Inflammatory macrophage treated with lipopolysaccharide for 1 hour (primary cell): Measurements from ENCODE around the gene ALKBH1.
"Not testable (repeated sequence)": the region's sequence is repeated elsewhere in the genome, so short reads cannot be mapped to it uniquely, and the experiment has no call there.

ENCODE experiments used
- DNase-seq, 2 donors: peaks; one replicate each; pipeline ENCODE4 v3.0.0-alpha.2; 2020 to 2022

Gene ALKBH1

DNA sequence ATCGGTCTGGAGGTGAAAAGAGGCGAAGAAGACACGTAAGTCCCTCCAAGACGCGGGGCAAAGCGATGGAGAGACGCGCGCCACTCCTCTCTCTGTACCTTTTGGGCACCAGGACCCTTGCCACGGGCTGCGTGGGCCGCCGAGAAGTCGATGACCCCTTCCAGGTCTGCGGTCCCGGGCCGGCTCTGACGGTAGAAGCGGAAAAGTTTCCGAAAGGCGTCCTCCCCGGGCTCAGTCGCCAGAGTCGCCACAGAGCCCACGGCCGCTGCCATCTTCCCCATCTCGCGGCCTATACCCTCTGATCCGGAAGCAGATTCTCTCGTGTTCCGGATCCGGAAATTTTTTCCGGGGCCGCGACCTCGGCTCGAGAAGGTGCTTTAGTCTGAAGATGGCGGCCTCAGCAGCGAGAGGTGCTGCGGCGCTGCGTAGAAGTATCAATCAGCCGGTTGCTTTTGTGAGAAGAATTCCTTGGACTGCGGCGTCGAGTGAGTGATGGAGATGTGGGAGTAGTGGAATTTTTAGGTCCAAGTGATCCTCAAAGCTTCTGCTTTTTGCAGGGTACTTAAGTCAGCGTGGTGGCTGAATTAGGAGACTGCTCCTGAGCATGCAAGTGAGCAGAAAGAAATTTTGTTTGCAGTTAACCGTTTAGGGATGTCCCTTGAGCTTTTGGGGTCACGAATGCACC lies at the start of gene ALKBH1, which contains the start of gene SLIRP:
Gene ALKBH1, minus strand, starts transcription at position 300 of the 685 bp plus-strand sequence. Its CDS starts 19 bp downstream, at position 281.
Gene SLIRP, plus strand, starts transcription at position 380 of the 685 bp plus-strand sequence. Its CDS starts 9 bp downstream, at position 389.
- DNase-seq: peak; percentile 81 to 93

DNA sequence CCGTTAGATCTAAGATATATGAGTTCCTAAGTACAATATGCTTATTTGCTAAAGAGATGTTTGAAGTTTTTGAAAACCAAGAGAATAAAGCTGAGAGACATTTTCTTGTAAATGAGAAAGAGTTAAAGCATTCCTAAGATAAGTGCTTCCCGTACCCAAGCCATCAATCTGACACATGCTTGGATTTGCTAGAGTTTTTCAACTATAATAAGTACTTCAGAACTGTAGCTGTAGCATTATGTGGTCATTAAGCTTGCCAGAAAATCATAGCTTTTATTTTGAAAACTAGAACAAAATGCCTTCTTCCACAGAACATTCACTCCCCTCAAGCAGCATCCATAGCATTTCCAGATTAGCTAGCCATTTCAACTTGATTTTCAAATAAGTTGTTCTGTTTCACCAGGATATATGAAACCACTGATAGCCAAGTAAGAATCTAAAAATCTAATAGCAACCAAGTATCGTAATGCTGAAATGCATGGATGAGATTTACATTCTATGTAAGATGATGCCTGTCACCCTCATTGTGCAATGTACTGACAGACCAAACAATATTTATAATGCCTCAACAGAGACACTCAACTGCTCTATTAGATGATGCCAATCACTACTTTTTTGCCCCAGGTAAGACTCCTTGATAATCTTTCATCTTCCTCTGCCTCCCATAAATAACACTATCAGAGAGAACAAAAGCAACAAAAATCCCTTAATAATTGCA lies 45.1 kb upstream of the ALKBH1 start:
- DNase-seq: no peak

DNA sequence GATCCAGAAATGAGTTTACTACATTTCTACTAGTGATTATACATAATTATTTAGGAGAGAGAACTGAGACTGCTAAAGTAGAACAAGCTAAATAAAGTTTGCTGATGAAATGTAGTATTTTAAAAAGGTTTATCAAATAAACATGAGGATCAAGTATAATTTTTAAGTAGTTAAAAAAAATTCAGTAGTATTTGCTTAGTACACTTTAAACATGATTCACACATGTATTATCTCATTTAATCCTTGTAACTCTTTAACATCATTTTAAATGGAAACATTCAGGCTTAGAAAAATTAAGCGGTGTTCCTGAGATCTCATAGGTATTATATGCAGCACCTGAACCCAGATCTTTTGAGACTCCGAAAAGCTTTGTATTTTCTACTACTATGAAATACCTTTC lies 44.4 kb upstream of the ALKBH1 start:
- no peak for DNase-seq

- DNase-seq: not testable (repeated sequence)
Measured at GRCh38 chr14:77747425-77747824, 39.6 kb upstream of the ALKBH1 start.

DNA sequence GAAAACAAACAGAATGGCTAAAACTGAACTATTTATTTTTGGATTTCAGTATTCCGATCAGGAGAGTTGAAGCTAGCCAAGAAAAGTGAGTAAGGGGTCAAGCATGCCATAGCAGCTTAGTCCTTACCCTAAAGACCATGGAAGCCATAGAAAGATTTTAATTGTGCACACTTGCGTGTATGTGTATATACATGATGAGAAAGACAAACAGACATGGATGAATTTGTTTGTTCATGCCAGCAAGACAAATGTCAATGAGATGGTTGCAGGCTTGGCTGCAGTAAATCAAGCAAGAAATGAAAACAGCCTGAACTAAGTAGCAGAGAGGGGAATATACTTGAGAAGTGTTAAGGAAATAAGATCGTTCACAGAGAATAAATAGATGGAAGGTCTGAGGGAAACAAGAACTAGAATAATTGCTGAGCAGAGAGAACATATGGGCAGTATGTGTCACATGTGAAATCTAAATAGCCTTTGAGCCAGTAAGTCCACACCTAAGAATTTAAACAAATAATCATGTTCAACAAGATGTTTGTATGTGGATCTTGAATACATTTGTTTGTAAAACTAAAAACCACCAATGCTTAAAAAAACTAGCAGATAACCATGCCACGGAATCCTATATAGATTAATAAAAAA lies 38.4 kb upstream of the ALKBH1 start:
- no peak for DNase-seq

GRCh38 chr14:77741438-77741837 lies 33.6 kb upstream of the ALKBH1 start:
- DNase-seq: no peak

DNA sequence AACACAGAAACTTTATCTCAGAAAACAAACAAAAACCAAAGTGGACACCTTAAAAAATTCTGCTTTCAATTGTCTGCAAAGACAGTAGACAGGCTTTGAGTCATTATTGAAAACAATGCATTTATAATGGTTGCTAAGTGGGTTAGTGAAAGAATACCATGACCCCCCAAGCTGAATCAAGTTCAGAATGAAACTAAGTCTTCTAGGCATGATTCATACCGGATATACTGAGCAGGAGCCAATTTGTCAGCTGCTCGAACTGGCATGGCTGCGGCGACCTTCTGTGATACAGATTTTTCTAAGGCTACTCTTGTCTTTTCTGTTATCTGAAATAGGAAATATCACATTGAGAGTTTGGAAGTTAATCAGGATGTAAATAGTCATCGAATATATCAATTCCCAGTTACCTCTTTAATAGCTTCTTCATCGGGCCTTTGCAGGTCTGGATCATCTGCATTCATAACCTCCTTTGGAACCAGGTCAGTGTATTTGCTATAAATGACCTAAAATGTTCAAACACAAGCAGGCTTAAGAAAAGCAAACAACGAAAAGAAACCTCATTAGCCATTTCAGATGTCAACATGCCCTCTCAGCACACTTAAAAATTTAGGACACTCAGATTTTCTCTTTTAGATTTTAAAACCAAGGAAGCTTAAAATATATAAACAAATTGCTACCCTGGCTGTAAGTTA lies 30.9 kb upstream of the ALKBH1 start:
- DNase-seq: no peak

- no peak for DNase-seq
Measured at GRCh38 chr14:77730976-77731497, 23.2 kb upstream of the ALKBH1 start.

DNA sequence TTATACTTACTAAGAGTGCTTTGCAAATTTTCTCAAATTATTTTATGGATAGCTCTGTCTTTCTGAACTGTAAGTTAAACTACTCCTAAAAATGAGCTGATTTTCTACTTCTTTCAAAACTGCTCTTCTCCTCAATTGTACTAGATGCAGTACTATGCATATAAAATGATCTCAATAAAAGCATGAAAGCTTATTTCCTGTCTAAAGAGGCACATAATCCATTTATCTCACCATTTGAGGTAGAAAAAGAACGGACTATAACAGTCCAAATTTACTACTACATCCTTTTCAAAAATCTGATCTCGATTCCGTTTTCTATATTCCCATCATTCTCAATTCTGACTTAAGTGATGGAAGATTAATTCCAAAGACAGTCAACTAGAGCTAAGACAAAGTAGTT lies 14.5 kb upstream of the ALKBH1 start:
- DNase-seq: no peak

DNA sequence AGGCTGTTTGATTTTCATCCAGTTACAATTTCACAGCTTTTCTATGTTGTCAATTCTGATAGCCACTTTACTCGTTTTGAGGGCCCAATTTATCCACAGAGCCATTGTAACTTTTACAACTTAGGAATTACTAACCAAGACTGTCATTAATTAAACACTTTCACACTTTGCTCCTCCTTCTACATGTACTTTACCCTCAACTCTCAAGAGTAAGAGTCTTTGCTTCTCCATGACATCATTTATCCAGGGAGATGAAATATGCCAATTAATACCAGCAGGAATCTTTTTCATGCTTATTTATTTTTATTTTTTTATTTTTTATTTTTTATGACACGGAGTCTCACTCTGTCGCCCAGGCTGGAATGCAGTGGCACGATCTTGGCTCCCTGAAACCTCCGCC lies 13.6 kb upstream of the ALKBH1 start:
- DNase-seq: no peak

DNA sequence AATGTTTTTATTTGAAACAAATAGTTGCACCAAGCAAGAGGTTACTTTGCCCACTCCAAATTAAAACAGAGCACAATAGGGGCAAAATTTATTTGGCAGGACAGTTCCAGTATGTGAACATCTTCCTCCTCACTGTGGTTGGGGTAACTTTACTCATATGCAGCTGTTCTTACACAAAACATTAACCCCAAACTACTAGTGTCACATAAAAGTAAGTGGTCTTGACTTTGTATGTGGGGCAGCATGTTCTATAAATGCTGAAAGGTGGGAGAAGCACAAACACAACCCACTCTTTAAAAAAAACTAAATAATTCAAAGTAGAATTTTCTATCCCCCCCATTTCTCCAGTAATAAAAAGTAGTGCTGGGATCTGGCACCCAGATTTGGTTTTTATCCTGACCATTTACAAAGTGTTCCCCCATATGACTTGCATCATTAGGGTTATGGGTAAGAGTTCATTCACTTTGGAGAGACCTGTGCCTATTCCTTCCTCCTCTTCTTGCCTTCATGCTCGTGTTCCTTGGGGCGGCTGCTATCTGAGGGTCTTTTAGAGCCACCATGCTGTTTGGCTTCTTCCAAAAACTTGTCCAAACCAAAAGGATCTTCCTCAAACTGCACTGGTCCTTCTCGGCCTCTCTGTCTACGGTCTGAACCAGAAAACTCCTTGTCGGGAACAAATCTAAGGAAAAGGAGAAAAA lies 9.9 kb upstream of the ALKBH1 start:
- DNase-seq: no peak

DNA sequence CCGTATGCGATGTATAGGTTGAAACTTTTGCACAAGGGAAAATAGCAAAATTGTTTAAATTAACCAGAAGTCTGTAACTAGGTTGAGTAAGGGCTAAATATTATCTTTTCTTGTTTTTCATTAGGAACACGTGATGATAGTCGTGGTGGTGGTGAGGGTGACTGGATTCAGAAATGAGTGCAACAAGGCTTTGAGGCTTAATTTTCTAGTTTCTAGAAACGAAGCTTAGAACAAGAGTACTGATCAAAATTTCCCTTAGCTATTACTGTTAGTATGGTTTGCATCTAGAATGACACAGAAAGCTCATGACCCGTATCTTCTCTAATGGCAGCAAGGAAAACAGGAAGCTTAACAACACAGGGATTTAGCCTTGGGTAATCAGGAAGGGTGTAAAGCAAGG lies 7.1 kb upstream of the ALKBH1 start:
- peak in 1 of 2 donors; percentile 49 for DNase-seq

DNA sequence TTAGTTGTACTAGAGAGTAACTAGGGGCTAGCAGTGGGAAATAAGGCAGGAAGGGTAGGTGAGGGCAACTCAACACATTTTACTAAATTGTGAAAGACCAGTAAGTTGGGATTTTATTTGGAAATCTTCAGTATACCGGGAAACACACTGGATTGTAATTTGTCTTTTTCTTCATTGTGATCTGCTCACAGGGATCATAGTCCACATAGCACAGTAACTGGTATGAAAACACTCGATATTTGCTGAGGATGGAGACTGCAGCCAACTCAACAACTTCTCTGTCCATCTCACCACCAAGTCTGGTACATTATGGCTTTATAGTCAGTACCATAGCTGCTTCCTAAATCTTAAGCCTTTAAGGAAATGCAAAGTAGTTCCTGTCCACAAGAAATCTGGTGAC lies 2.5 kb upstream of the ALKBH1 start:
- no peak for DNase-seq

GRCh38 chr14:77709412-77709811 lies 1.6 kb upstream of the ALKBH1 start:
- DNase-seq: no peak

DNA sequence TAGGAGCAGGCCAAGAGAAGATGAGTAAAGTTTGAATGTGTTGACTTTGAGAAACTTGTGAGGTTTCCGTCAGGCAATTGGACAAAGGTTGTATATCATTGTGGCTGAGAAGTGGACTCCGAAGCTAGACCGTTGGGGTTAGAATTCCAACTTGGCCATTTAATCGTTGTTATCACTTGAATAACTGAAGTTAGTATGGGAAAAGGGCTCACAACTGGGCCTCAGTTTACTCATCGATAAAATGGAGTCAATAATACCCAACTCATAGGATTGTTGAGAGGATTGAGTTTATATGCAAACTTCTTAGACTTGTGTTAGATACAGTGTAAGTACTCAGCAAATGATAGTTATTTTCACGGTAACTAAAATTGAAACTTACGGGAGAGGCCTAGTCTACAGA lies 926 bp upstream of the ALKBH1 start:
- no peak for DNase-seq

- DNase-seq: peak; percentile 23 to 30
Measured at GRCh38 chr14:77707355-77707723, 484 bp downstream of the ALKBH1 start.

GRCh38 chr14:77691259-77691658 lies 16.6 kb downstream of the ALKBH1 start:
- no peak for DNase-seq

GRCh38 chr14:77682158-77682553 lies 25.7 kb downstream of the ALKBH1 start:
- DNase-seq: no peak

DNA sequence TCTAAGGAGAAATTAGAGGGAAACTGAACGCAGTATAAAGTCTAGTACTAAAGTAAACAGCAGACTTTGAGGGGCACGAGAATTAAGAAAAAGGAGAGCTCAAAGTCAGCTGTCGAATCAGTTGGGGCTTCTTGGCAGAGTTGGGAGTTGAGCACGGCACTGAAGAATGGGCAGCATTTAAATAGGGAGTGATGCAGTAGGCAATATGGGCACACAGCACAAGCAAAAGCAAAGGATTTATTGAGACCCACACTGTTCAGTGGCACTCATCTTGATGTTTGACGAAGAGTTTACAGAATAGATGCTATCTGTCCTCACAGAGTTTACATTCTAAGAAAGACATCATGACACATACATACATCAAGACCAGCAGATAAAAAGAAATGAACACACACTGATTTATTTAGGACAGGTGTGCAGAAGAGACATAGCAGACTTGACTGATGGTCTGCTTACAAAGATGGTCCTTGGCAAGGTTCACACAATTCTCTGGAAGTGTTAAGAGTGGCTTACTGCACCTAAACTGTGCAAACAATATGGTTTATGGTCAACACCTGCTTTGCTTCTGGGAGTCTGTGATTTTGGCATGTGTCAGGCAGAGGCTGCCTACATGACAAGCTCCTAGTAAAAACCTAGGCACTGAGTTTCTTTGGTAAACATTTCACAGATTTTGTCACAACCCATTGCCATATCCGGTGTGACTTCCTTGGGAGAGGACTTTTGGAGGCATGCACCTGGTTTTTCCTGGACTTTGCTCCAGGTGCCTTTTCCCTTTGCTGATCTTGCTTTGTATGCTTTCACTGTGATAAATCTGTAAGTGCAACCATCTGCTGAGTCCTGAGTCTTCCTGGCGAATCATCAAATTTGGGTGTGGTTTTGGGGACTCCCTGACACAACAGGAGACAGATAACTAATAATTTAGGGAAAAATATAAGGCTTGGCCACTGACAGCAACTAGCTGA lies 26.3 kb downstream of the ALKBH1 start:
- no peak for DNase-seq

DNA sequence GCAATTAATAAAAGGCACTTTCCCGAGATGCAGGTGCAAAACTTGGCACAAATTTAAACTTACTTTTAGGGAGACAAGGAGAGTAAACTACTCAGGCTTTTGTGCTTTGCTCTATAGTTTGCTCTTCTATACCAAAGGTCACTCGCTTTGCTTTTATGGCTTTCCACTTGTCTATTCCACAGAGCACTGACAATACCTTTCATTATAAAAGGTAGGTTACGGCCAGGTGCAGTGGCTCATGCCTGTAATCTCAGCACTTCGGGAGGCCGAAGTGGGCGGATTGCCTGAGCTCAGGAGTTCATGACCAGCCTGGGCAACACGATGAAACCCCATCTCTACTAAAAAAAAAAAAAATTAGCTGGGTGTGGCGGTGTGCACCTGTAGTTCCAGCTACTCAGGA lies 32.9 kb downstream of the ALKBH1 start:
- DNase-seq: no peak

DNA sequence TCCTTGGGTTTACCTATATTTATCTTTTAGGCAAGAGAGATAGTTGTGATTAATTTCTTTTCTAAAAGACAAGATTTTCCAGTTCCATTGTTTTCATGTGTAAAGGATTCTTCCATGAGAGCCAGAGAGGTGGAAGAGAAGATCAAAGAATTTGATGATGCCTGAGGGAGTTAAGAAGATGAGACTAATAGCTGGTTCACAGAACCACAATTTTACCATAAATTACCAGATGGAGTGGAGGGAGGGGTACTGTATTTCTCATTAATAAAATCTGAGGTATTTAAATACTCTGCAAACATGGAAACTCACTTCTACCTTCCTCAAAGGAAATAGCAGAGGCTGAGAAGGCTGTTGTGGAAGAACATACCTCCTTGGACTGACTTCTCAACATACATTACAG lies 34.6 kb downstream of the ALKBH1 start:
- DNase-seq: no peak
